Spleen (tissue), 11 donors: ENCODE measurements around the gene TDRD7. TPM values are rescaled to one million over a fixed set of nuclear protein-coding genes. Genes with fewer than 3 reads are reported as not detected.

ENCODE experiments used
- DNase-seq: peaks from one replicate; pipeline ENCODE4 v3.0.0-alpha.2; 2020
- H3K27ac ChIP-seq, 8 donors: fragments of 200-600 bp; sonication (generic) in 7 of 8; 1 replicate in 4 of 8; 2 replicates in 4 of 8; pipeline versions ENCODE4 v1.5.0 to v1.8.0; 2016 to 2021; ENCODE audit warnings: inconsistent platforms in 4 of 8, mild to moderate bottlenecking in 4 of 8, moderate library complexity in 1 of 8
- H3K27me3 ChIP-seq, 7 donors: fragments of 200-600 bp; sonication (generic) in 6 of 7; replicated peaks in 1 of 7; 1 replicate in 4 of 7; 2 replicates in 3 of 7; pipeline versions ENCODE4 v1.5.0 to v1.8.0; 2016 to 2021; ENCODE audit warnings: inconsistent platforms in 3 of 7, mild to moderate bottlenecking in 1 of 7
- H3K36me3 ChIP-seq, 6 donors: fragments of 200-600 bp; sonication (generic) in 5 of 6; 1 replicate in 4 of 6; 2 replicates in 2 of 6; pipeline versions ENCODE4 v1.5.0 to v1.8.0; 2016 to 2021; ENCODE audit warnings: inconsistent platforms in 2 of 6
- H3K4me1 ChIP-seq, 6 donors: fragments of 200-600 bp; sonication (generic) in 5 of 6; 1 replicate in 3 of 6; 2 replicates in 3 of 6; pipeline versions ENCODE4 v1.5.0 to v1.8.0; 2016 to 2021; ENCODE audit warnings: inconsistent platforms in 3 of 6
- H3K4me3 ChIP-seq, 8 donors: fragments of 200-600 bp; sonication (generic) in 7 of 8; 1 replicate in 4 of 8; 2 replicates in 4 of 8; pipeline versions ENCODE4 v1.5.0 to v1.8.0; 2016 to 2021; ENCODE audit warnings: inconsistent platforms in 4 of 8, mild to moderate bottlenecking in 4 of 8, moderate library complexity in 2 of 8
- H3K9me3 ChIP-seq, 8 donors: fragments of 200-600 bp; sonication (generic) in 7 of 8; 1 replicate in 4 of 8; 2 replicates in 4 of 8; pipeline versions ENCODE4 v1.5.0 to v1.8.0; 2016 to 2021; ENCODE audit warnings: inconsistent platforms in 4 of 8
- POLR2A ChIP-seq, 3 donors: fragments of 450-650 bp; IDR thresholded peaks; one replicate each; pipeline ENCODE4 v1.5.1; 2017; ENCODE audit warnings: antibody characterized with exemption in 3 of 3, mild to moderate bottlenecking in 1 of 3
- POLR2AphosphoS5 ChIP-seq, 3 donors: sonication (generic); formaldehyde crosslinking; IDR thresholded peaks; one replicate each; pipeline ENCODE4 v1.5.1; 2017; ENCODE audit warnings: antibody characterized with exemption in 3 of 3
- WGBS, 5 donors: extraction: QIAGEN DNeasy Blood & Tissue Kit in 3 of 5; methylation state at CpG; one replicate each; pipeline versions ENCODE4 v1.1.5 to v1.1.7; 2013 to 2018; 5-methylcytosine and 5-hydroxymethylcytosine counted together
- intact Hi-C: fragments of 100-400 bp; cut with DNase I; formaldehyde crosslinking; loops from one replicate; pipeline ENCODE4 v1.15.0; 2023; ENCODE audit warnings: low total_unique reads
- polyA plus RNA-seq, 3 donors: library from polyadenylated mRNA; stranded (reverse); fragments of 200-250 nt; gene quantifications; one replicate each; pipeline ENCODE4 v1.2.1, GENCODE V29; 2013
- total RNA-seq, 7 donors: library from RNA; depleted of rRNA in 3 of 7; stranded (reverse); fragments of >200 nt in 3 of 7; fragmentation: NEBNext Ultra II Directional in 4 of 7; extraction: Animal tissue kit (Norgen Biotek cat#: 25700) in 4 of 7; gene quantifications; one replicate each; pipeline versions ENCODE4 v1.1.0 to v1.2.1, GENCODE V29; 2016 to 2021
- TF ChIP-seq, protein P1 (sequence below), 11 experiments: fragments of 200-600 bp in 7 of 11; fragments of 450-650 bp in 4 of 11; sonication (generic) in 4 of 11; IDR thresholded peaks in 8 of 11; conservative IDR thresholded peaks in 3 of 11; 1 replicate in 7 of 11; 2 replicates in 4 of 11; pipeline versions ENCODE4 v1.4.0 to v1.8.0; 2016 to 2021; ENCODE audit warnings: antibody characterized with exemption in 11 of 11, inconsistent platforms in 4 of 11, mild to moderate bottlenecking in 1 of 11
- donor health status: healthy with polysubstance abuse.
- donor health status: DM: no; HTN: no; CAD: no; lungs with moderate emphysema.
- donor health status: DM: no; HTN: no; CAD: no.
- donor health status: Bipolar disorder and iron deficiency.
- donor health status: healthy.
- donor health status: DM: no; HTN: no; CAD: no.
- donor health status: DM: yes; HTN: yes; CAD: no.

The TDRD7 gene
- total and polyA plus RNA-seq, 10 donors: 6.4 to 18.7 (median 15.3) TPM

DNA sequence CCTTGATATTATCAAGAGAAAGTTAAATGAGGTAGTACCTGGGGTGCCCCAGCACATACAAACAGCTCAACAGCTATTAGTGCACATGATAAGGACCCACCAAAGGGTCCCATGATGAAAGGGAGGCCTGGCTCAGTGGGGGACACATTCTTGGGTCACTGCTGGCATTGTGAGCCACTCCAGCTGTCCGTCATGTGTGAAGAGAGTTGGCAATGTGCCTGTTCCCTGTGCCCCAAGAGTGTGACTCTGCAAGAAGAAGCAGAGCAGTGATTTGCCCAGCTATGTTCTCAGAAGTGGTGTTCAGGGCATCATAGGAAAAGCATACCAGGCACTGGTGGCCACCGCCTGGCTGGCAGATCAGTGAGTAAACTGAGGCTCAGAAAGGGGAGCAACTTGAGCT, 37.1 kb upstream of the TDRD7 start:
- no peak for DNase-seq
- Histone ChIP-seq H3K27me3 (no peaks in the 10 kb centered on the region), H3K9me3 (no peaks in the 10 kb centered on the region), H3K4me3 (no peak overlapping the region), H3K36me3 (peaks cover 0 to 83% (median 6%) of the 10 kb centered on the region in 6 donors), H3K4me1 (no peaks in the 10 kb centered on the region), H3K27ac (no peak overlapping the region)
- TF ChIP-seq POLR2A (IDR thresholded peaks at IDR 0.05): no peak
- intact Hi-C loops: no loop called here
- 76 to 93% (median 85%) methylated on average over 2 of the region's 2 CpGs for whole genome bisulfite sequencing, 5 donors

DNA sequence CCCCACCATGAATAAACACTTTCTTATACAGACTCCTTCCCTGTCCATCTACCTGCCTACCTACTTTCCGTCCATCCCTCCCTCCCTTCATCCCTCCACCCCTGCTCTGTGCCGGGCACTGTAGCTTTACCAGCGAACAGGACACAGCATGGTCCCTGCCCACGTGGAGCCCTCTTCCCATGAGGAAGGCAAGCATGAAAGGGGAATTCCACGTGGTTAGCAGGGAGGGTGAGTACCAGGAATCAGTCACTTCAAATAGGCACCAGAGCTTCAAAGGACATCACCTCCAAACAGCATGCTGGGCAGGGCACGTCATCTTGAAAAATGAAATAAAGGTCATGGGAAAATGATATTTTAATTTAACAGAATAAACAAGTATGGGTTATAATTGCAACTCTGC, 35.0 kb upstream of the TDRD7 start:
- 63 to 84% (median 72%) methylated on average over 6 of the region's 6 CpGs for WGBS, 5 donors
- H3K4me3 ChIP-seq: no peak overlapping the region
- no peak for DNase-seq
- TF ChIP-seq, protein P1, sequence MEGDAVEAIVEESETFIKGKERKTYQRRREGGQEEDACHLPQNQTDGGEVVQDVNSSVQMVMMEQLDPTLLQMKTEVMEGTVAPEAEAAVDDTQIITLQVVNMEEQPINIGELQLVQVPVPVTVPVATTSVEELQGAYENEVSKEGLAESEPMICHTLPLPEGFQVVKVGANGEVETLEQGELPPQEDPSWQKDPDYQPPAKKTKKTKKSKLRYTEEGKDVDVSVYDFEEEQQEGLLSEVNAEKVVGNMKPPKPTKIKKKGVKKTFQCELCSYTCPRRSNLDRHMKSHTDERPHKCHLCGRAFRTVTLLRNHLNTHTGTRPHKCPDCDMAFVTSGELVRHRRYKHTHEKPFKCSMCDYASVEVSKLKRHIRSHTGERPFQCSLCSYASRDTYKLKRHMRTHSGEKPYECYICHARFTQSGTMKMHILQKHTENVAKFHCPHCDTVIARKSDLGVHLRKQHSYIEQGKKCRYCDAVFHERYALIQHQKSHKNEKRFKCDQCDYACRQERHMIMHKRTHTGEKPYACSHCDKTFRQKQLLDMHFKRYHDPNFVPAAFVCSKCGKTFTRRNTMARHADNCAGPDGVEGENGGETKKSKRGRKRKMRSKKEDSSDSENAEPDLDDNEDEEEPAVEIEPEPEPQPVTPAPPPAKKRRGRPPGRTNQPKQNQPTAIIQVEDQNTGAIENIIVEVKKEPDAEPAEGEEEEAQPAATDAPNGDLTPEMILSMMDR (IDR thresholded peaks at IDR 0.05 in 8 of 11, conservative IDR thresholded peaks at IDR 0.05 in 3 of 11): no peak
- TF ChIP-seq POLR2AphosphoS5 (IDR thresholded peaks at IDR 0.05) (no peak), POLR2A (IDR thresholded peaks at IDR 0.05) (no peak)
- H3K4me1 ChIP-seq: no peaks in the 10 kb centered on the region
- no peaks in the 10 kb centered on the region for H3K27me3 ChIP-seq
- intact Hi-C loops: no loop called here
- no peak overlapping the region for H3K27ac ChIP-seq
- no peaks in the 10 kb centered on the region for H3K9me3 ChIP-seq
- peaks cover 0 to 75% (median 3%) of the 10 kb centered on the region in 6 donors for H3K36me3 ChIP-seq

DNA sequence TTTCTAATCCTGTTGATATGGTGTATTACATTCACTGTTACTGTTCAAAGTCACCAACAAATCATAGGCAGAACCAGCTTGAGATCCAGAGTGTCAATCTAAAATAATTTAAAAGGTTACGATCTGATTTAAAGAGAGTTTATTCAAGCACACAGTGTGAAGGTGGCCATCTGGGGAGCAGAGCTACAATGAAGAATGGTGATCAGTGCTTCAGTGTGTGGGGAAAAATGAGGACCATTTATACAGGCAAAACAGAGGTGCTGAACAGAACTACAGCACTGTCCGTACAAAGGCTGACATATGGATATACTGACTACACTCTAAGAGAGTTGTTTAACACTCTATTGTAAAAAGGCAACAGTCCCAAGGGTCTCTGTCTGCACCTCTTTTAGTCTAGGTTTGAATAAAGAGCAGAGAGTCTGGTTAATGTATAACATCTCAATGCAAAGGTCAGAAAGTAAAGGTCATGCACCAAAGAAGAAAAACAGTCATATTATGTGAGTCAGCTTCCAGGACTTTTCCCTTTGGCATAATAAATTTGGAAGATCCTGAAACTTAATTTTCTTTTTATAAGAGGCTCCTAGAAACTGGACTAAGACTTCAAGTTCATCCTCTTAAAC, 29.7 kb upstream of the TDRD7 start:
- H3K4me1 ChIP-seq: peaks cover 0 to 5% (median 4%) of the 10 kb centered on the region in 6 donors
- peaks cover 0 to 18% (median 7%) of the 10 kb centered on the region in 7 donors for H3K27me3 ChIP-seq
- WGBS, 5 donors: 64 to 95% (median 91%) methylated on average over 2 of the region's 2 CpGs
- H3K4me3 ChIP-seq: no peak overlapping the region
- peaks cover 0 to 28% (median 0%) of the 10 kb centered on the region in 6 donors for H3K36me3 ChIP-seq
- TF ChIP-seq, protein P1 (IDR thresholded peaks at IDR 0.05 in 8 of 11, conservative IDR thresholded peaks at IDR 0.05 in 3 of 11): no peak
- TF ChIP-seq POLR2A (IDR thresholded peaks at IDR 0.05) (no peak), POLR2AphosphoS5 (IDR thresholded peaks at IDR 0.05) (no peak)
- intact Hi-C loops: no loop called here
- no peak overlapping the region for H3K27ac ChIP-seq
- H3K9me3 ChIP-seq: no peaks in the 10 kb centered on the region
- no peak for DNase-seq

DNA sequence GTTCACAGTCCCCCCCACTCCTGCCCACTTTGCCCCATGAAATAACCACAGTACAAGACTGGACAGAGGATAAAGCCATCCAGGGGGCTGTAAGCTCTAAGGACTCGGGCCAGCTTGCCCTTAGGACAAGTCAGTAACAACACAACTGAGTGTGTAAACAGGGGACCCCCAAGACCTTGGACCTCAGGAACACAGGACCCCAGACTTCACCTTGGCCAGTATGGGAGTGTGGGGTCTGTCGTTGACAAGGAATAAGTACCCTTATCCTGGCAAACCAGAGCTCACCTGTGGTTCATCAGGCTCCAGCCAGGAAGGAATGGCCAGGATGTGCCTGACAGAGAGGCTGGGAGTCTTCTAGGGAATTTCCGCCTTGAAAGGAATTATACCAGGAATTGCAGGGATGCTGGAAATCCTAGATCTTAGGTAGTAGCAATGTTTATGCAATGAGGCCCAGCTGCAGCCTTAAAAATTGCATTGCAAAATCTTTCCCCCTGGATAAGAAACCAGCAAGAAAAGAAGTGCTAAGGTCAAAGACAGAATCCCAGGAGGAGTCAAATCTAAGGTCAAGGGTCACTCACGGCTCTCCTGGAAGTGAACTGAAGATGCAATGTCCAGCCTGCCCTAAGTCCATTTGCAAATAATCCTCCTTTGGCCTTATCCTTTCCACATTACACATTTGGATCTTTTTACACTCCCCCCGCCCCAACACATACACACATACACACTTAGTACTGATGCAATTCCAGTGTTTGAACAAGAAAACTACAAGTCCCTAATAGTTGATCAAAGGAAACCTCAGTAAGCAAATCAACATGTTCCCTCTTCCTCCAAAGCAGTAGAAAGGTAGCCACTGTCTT, 27.3 kb upstream of the TDRD7 start:
- Histone ChIP-seq H3K27ac (no peak overlapping the region), H3K4me1 (peaks cover 0 to 23% (median 14%) of the 10 kb centered on the region in 6 donors), H3K4me3 (no peak overlapping the region), H3K27me3 (peaks cover 0 to 33% (median 11%) of the 10 kb centered on the region in 7 donors), H3K36me3 (peaks cover 0 to 10% (median 0%) of the 10 kb centered on the region in 6 donors), H3K9me3 (no peaks in the 10 kb centered on the region)
- no peak for DNase-seq
- TF ChIP-seq POLR2AphosphoS5 (IDR thresholded peaks at IDR 0.05): no peak
- TF ChIP-seq, protein P1 (IDR thresholded peaks at IDR 0.05 in 8 of 11, conservative IDR thresholded peaks at IDR 0.05 in 3 of 11): no peak
- no peak for TF ChIP-seq POLR2A (IDR thresholded peaks at IDR 0.05)
- intact Hi-C loops: no loop called here
- WGBS, 5 donors: 69 to 78% (median 77%) methylated on average over 5 of the region's 5 CpGs
